Right lobe of liver (tissue), 4 donors: ENCODE measurements around the gene MCF2L2.

Experiments
- POLR2A ChIP-seq: fragments of 450-650 bp; IDR thresholded peaks from one replicate; pipeline ENCODE4 v1.6.1; 2017; ENCODE audit warnings: antibody characterized with exemption, mild to moderate bottlenecking
- TF ChIP-seq, protein P1 (sequence below), 4 donors: fragments of 200-600 bp in 3 of 4; fragments of 450-650 bp in 1 of 4; IDR thresholded peaks; one replicate each; pipeline versions ENCODE4 v1.5.1 to v1.8.0; 2016 to 2022; ENCODE audit warnings: antibody characterized with exemption in 4 of 4, mild to moderate bottlenecking in 2 of 4
- donor health status: DM: no; HTN: no; CAD: no.
- donor health status: DM: no; HTN: no; CAD: no.
- donor health status: DM: no; HTN: yes; CAD: no.

DNA sequence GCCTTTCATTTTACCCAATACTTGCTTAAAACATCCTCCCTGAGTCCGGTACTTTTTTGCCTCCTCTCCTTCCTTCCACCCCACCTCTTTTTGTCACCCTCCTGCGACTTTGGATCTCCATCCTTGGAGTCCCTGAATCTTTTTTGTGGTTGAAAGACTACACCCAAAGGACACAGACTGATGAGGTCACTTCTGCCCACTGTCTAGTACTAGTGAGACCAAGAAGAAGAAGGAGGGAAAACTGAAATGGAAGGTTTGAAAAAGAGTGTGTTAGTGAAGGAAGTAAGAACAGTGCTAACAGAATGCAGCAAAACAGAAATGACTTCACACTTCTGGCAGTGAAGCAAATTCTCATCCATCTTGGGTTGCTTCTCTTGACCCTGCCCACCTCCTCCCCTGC lies 168.8 kb downstream of the MCF2L2 start:
- TF ChIP-seq, protein P1, sequence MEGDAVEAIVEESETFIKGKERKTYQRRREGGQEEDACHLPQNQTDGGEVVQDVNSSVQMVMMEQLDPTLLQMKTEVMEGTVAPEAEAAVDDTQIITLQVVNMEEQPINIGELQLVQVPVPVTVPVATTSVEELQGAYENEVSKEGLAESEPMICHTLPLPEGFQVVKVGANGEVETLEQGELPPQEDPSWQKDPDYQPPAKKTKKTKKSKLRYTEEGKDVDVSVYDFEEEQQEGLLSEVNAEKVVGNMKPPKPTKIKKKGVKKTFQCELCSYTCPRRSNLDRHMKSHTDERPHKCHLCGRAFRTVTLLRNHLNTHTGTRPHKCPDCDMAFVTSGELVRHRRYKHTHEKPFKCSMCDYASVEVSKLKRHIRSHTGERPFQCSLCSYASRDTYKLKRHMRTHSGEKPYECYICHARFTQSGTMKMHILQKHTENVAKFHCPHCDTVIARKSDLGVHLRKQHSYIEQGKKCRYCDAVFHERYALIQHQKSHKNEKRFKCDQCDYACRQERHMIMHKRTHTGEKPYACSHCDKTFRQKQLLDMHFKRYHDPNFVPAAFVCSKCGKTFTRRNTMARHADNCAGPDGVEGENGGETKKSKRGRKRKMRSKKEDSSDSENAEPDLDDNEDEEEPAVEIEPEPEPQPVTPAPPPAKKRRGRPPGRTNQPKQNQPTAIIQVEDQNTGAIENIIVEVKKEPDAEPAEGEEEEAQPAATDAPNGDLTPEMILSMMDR (IDR thresholded peaks at IDR 0.05): no peak
- no peak for TF ChIP-seq POLR2A
